Measurements from ENCODE around the gene SKAP1.

DNA sequence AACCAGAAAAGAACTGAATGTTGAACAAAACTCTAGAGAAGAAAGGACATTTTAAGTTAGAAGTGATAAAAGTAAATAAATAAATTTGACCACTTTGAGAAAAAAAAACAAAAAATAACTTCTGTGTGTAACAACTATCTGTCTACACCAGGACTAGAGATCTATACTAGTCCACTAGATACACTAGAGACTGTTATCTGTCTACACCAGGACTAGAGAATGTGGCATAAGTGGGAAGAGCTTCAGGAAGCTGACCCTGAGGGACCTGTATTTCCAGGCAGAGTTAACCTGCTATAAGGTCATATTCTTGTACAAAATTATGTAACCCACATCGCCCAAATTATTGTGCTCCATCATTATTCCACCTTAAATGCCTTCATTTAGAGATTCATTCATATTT is 160.8 kb downstream of the SKAP1 start:
- TF ChIP-seq SPI1 (IDR thresholded peaks at IDR 0.05; ENCODE audit: borderline replicate concordance, low read depth), result no peak
- TF ChIP-seq, protein P1, sequence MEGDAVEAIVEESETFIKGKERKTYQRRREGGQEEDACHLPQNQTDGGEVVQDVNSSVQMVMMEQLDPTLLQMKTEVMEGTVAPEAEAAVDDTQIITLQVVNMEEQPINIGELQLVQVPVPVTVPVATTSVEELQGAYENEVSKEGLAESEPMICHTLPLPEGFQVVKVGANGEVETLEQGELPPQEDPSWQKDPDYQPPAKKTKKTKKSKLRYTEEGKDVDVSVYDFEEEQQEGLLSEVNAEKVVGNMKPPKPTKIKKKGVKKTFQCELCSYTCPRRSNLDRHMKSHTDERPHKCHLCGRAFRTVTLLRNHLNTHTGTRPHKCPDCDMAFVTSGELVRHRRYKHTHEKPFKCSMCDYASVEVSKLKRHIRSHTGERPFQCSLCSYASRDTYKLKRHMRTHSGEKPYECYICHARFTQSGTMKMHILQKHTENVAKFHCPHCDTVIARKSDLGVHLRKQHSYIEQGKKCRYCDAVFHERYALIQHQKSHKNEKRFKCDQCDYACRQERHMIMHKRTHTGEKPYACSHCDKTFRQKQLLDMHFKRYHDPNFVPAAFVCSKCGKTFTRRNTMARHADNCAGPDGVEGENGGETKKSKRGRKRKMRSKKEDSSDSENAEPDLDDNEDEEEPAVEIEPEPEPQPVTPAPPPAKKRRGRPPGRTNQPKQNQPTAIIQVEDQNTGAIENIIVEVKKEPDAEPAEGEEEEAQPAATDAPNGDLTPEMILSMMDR (IDR thresholded peaks at IDR 0.05; ENCODE audit: insufficient read depth, low read length), result no peak
- TF ChIP-seq POLR2AphosphoS5 (IDR thresholded peaks at IDR 0.05; ENCODE audit: low read depth), result no peak
- TF ChIP-seq, protein P2, sequence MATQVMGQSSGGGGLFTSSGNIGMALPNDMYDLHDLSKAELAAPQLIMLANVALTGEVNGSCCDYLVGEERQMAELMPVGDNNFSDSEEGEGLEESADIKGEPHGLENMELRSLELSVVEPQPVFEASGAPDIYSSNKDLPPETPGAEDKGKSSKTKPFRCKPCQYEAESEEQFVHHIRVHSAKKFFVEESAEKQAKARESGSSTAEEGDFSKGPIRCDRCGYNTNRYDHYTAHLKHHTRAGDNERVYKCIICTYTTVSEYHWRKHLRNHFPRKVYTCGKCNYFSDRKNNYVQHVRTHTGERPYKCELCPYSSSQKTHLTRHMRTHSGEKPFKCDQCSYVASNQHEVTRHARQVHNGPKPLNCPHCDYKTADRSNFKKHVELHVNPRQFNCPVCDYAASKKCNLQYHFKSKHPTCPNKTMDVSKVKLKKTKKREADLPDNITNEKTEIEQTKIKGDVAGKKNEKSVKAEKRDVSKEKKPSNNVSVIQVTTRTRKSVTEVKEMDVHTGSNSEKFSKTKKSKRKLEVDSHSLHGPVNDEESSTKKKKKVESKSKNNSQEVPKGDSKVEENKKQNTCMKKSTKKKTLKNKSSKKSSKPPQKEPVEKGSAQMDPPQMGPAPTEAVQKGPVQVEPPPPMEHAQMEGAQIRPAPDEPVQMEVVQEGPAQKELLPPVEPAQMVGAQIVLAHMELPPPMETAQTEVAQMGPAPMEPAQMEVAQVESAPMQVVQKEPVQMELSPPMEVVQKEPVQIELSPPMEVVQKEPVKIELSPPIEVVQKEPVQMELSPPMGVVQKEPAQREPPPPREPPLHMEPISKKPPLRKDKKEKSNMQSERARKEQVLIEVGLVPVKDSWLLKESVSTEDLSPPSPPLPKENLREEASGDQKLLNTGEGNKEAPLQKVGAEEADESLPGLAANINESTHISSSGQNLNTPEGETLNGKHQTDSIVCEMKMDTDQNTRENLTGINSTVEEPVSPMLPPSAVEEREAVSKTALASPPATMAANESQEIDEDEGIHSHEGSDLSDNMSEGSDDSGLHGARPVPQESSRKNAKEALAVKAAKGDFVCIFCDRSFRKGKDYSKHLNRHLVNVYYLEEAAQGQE (IDR thresholded peaks at IDR 0.05; ENCODE audit: insufficient replicate concordance, low read depth), result no peak
- TF ChIP-seq GABPA (IDR thresholded peaks at IDR 0.05; ENCODE audit: low read depth), result no peak

All from HL-60 (cell line).